Activated T-cell treated with anti-CD3 and anti-CD28 coated beads, Interleukin-2, amount 50 U/mL, for 4 hours (primary cell): ENCODE data around the gene ANKS6. TPM values are rescaled to one million over a fixed set of nuclear protein-coding genes. Genes with fewer than 3 reads are reported as not detected.

Source experiments
- ATAC-seq, 2 donors: fragments of 200-7000 bp; cut with Tn5 transposase; one replicate each; pipeline ENCODE4 v1.10.0; 2021
- DNase-seq: peaks from one replicate; pipeline ENCODE4 v3.0.0-alpha.2; 2020
- H3K27me3 Mint-ChIP-seq: one replicate; pipeline ENCODE4 v1.8.0; 2021; ENCODE audit warnings: low read depth, mixed read lengths
- H3K36me3 Mint-ChIP-seq: one replicate; pipeline ENCODE4 v1.8.0; 2022; ENCODE audit warnings: mixed read lengths; ENCODE audit not compliant: insufficient read depth
- H3K4me1 Mint-ChIP-seq: one replicate; pipeline ENCODE4 v1.8.0; 2021; ENCODE audit warnings: low read depth, mixed read lengths
- H3K4me3 Mint-ChIP-seq: one replicate; pipeline ENCODE4 v1.8.0; 2021; ENCODE audit warnings: mild to moderate bottlenecking, moderate library complexity, mixed read lengths
- H3K9me3 Mint-ChIP-seq: one replicate; pipeline ENCODE4 v1.8.0; 2021; ENCODE audit warnings: mixed read lengths
- total RNA-seq, 3 donors: library from RNA; stranded (reverse); gene quantifications; one replicate each; pipeline ENCODE4 v1.2.1, GENCODE V29; 2021

The ANKS6 gene
- total RNA-seq, 3 donors from 2014 or later: 15.3 to 18.5 (median 16.3) TPM

DNA sequence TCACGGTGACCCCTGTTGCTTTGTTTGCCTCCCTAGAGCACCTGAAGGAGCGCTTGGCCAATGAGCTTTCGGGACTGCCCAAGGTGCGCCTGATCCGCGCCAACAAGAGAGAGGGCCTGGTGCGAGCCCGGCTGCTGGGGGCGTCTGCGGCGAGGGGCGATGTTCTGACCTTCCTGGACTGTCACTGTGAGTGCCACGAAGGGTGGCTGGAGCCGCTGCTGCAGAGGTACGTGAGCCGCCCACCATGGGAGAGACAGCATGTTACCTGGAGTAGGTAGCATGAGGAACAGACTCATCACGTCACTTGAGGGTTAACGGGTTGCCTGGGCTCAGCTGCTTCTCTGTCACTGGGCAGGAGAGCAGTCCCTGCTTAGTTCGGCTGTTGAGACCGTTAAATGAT lies 30.4 kb upstream of the ANKS6 start:
- Mint-ChIP-seq H3K27me3 (no peaks in the 10 kb centered on the region), H3K9me3 (no peaks in the 10 kb centered on the region), H3K36me3 (peaks cover 9% of the 10 kb centered on the region), H3K4me1 (no peaks in the 10 kb centered on the region), H3K4me3 (no peak overlapping the region)
- no peak for ATAC-seq
- no peak for DNase-seq

DNA sequence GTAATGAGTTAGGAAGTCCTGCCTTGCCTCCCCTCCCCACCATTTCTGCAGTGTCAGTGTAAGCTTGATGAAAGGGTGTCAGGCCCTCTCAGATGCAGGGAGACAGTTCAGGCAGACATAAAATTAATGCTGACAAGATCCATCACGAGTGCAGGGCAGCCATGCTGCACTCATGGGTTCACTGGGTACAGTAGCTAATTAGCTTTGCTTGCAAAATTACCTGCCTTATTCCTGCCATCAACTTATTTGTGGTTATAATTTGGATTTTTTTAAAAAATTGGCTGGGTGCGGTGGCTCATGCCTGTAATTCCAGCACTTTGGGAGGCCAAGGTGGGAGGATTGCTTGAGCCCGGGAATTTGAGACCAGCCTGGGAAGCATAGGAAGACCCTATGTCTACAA lies 29.1 kb upstream of the ANKS6 start:
- Mint-ChIP-seq H3K4me1 (no peaks in the 10 kb centered on the region), H3K9me3 (no peaks in the 10 kb centered on the region), H3K27me3 (no peaks in the 10 kb centered on the region), H3K4me3 (no peak overlapping the region), H3K36me3 (peaks cover 5% of the 10 kb centered on the region)
- ATAC-seq: no peak
- no peak for DNase-seq

DNA sequence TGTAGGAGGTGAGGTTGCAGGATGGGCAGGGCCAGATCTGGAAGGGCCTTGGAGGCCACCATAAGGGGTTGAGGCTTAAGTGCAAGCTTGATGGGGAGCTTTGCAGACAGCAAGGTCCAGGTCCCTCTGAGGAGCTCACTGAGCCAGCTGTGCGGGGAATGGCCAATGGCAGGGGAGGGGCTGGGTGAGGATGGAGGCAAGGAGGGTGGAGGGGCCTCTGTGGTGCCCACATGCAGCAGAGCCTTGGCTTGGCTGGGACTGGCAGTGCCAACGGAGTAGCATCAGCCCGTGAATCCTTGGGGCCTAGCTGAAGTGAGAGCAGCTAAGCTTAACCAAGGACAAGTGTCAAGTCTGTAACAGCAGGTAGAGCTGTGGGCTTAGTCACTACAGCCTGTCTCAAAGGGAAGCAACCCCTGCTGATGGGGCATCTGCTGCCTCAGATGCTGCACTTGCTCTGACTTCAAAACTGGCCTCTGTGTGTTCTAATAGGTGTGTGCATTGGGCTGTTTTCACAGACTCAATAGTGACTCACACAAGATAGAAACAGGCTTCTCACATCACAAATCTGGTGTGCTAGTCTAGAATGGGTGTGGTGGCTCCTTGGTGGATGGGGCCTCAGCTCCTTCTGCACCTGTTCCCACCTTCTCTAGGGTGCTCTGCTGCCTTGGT lies 27.4 kb upstream of the ANKS6 start:
- Mint-ChIP-seq H3K9me3 (no peaks in the 10 kb centered on the region), H3K27me3 (no peaks in the 10 kb centered on the region), H3K4me1 (peaks cover 3% of the 10 kb centered on the region), H3K36me3 (no peaks in the 10 kb centered on the region), H3K4me3 (no peak overlapping the region)
- ATAC-seq (no peak), DNase-seq (no peak)

DNA sequence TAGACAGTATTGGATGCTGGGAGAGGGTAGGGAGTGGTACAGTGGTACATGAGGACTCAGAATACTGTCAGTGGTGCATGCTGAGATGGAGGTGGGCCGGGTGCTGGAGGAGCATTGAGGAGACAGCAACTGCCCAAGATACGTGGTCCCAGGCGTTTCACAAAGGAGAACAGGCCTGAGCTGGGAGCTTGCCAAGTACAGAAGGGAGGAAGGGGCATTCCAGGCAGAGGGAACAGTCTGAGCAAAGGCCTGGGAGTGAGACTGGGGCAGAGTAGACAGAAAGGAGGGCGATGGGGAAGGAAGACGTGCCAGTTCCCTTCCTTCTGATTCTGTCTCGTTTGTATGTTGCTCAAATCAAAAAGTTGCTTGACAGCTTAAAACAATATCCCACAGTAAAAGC lies 26.3 kb upstream of the ANKS6 start:
- ATAC-seq (no peak), DNase-seq (no peak)
- Mint-ChIP-seq H3K4me3 (no peak overlapping the region), H3K27me3 (no peaks in the 10 kb centered on the region), H3K4me1 (peaks cover 3% of the 10 kb centered on the region), H3K36me3 (no peaks in the 10 kb centered on the region), H3K9me3 (no peaks in the 10 kb centered on the region)

DNA sequence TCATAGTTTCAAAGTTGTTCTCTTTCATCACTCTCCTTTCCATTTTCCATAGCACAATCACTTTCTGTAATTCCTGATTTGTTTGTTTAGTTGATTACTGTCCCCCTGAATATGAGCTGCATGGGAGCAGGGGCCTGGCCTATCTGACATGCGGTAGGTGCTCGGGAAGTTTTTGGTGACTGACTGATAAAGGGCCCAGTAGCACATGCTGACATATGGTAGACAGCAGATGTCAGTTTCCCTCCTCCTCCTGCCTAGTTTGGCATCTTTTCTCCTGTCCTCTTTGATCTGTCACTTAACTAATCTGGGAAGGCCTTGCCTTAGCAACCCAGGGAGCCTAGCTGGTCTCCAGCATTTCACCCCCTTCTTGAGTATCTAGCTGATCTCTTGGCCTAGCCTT lies 25.5 kb upstream of the ANKS6 start:
- Mint-ChIP-seq H3K4me3 (no peak overlapping the region), H3K9me3 (no peaks in the 10 kb centered on the region), H3K4me1 (peaks cover 3% of the 10 kb centered on the region), H3K27me3 (no peaks in the 10 kb centered on the region), H3K36me3 (no peaks in the 10 kb centered on the region)
- no peak for ATAC-seq
- no peak for DNase-seq

DNA sequence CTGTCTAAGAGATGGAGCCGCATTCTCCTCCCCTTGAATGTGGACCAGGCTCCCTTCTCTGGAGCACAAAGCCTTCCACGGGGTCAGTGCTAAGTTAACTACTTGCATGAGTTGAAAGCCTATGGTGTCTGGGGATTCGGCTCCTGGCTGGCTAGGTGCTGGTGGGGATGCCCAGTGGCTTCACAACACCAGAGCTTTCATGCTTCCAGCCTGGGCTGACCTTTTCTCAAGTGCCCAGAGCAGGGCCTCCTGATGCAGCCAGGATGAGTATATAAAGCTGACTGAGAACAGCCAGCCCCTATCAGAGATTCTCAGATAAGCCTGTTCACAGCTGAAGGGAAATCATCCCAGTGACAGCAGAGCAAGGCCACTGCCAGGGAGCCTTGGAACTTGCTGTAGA lies 22.9 kb upstream of the ANKS6 start:
- Mint-ChIP-seq H3K36me3 (no peaks in the 10 kb centered on the region), H3K9me3 (no peaks in the 10 kb centered on the region), H3K27me3 (no peaks in the 10 kb centered on the region), H3K4me1 (peaks cover 3% of the 10 kb centered on the region), H3K4me3 (no peak overlapping the region)
- DNase-seq (no peak), ATAC-seq (no peak)

DNA sequence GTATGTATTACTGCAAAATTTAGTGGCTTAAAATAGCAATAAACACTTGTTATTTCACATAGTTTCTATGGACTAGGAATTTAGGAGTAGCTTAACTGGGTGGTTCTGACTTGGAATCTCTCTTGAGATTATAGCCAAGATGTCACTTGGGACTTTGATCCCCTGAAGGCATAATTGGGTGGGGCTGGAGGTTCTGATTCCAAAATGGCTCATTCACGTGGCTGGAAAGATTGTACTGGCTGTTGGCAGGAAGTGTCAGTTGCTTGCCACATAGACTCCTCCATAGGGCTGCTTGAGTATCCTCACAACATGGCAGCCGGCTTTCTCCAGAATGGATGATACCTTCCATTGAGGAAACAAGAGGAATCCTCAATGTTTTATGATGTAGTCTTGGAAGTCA lies 22.4 kb upstream of the ANKS6 start:
- Mint-ChIP-seq H3K4me3 (no peak overlapping the region), H3K9me3 (no peaks in the 10 kb centered on the region), H3K27me3 (no peaks in the 10 kb centered on the region), H3K36me3 (no peaks in the 10 kb centered on the region), H3K4me1 (peaks cover 3% of the 10 kb centered on the region)
- no peak for DNase-seq
- ATAC-seq: no peak

DNA sequence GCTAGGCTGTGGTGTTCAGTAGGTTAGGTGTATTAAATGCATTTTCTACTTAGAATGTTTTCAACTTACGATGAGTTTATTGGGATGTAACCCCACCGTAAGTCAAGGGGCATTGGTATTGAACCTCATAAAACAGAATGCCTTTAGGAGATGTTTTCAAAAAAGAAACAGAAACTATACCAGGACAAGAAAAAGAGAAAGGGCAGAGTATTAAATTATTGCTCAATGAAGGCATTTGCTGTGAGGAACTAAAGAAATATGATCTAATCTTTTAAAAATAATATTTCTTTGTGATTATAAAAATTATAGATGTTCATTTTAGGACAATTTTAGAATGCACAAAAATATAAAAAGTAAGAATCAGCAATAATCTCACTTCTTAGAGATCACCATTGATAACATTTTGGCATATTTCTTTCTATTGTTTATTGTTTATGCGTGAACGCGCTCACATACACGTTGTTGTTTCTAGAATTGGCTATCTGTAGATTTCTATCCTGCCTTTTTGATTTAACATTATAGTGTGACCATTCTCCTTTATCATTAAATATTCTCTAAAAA lies 19.1 kb upstream of the ANKS6 start:
- H3K36me3 Mint-ChIP-seq: peaks cover 3% of the 10 kb centered on the region
- H3K27me3 Mint-ChIP-seq: no peaks in the 10 kb centered on the region
- H3K4me3 Mint-ChIP-seq: no peak overlapping the region
- no peaks in the 10 kb centered on the region for H3K9me3 Mint-ChIP-seq
- DNase-seq (no peak), ATAC-seq (no peak)
- H3K4me1 Mint-ChIP-seq: peaks cover 10% of the 10 kb centered on the region

DNA sequence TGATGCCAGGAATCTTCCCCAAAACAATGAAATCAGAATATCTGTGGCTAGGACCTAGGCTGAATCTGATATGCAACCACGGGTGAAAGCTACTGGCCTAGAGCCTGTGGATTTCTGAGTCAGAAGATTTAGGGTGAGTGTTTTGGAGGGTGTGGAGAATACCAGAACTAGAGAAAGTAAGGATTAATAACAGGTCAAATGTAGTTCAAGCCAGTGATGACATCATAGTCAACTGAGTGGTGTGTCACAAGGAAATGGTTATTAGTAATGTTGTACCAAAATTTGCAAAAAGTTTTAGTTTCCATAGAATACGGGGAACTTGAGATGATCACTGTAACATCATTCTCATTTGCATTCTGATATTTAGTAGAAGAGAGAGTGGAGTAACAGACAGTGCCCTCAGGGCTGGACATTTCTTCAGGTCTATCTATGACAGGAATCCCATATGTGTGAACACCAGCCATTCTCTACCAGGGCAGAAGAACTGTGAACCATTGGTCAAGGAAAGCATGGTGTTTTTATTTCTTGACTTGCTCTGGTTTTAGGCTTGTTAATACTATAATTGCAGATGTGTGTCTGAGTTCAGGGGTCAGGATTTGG lies 14.8 kb upstream of the ANKS6 start:
- DNase-seq: no peak
- Mint-ChIP-seq H3K4me3 (no peak overlapping the region), H3K4me1 (peaks cover 33% of the 10 kb centered on the region), H3K36me3 (peaks cover 3% of the 10 kb centered on the region), H3K27me3 (no peaks in the 10 kb centered on the region), H3K9me3 (no peaks in the 10 kb centered on the region)
- ATAC-seq: peak; percentile 33 to 44

DNA sequence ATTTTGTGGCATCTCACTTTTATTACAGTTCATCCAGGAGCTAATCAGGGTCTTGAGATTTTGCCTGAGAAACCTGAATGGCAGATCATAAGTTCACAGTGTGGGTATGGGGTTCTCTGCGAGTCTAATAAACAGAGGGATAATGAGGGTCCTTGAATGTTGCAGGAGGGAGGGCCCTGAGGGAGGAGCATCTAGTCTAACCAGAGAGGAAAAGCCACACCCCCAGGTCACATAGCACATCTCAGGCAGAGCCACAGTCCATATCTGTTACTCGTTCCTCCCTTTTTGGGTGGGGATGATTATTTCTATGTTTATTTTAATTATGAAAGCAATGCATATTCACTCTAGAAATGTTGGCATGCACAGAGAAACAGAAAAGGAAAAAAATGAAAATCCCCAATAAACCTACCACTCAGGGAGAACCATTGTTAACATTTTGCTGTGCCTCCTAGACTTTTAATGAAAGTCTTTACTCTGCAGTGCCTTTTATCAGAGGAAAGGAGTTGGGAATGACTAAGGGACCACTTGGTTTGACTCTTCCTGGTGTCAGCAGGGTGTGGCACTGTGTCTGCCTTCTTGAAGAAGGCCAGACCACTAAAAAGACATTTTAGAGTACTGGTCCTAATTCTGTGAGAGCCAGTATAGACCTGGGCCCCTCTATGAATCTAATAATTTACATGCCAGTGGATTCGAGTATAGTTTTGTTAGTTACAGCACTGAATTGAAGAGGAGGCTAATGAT lies 13.9 kb upstream of the ANKS6 start:
- Mint-ChIP-seq H3K4me1 (peaks cover 33% of the 10 kb centered on the region), H3K27me3 (no peaks in the 10 kb centered on the region), H3K9me3 (no peaks in the 10 kb centered on the region), H3K4me3 (no peak overlapping the region), H3K36me3 (peaks cover 3% of the 10 kb centered on the region)
- ATAC-seq: no peak
- DNase-seq: no peak

DNA sequence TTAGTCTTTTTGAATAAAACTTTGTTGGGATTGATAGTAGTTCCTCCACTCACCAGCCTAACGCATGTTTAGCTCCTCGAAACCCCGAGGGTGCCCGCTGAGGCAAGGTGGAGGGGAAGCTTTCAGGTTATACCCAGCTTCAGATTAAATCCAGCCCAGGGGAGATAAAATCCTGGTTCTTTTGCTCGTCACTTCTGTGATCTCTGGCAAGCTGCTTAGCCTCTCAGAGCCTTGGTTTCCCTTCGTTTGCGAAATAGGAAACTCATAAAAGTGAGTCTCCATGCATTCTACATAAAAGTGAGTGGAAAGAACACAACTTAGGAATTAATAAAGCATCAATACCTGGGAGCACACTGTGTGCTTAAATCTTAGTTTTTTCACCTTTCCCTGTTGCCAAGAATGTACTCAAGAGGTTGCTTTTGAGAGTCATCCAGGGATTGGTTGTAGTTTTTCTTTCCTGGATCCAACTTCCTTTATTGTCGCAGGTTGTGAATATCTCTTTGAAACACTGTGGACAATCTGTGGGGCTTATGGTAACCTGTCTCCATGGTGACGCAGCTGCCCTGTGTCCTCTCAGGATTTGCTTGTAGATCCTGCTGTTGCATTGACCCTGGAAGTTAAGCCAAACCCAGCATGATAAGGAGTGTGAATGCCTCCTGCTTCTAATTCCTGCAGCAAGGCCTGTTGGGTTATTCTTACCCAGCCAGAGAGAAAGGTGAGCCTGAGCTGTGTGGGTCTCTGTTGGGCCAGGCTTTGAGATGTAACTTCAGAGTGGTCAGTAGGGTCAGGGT lies 13.2 kb upstream of the ANKS6 start:
- ATAC-seq (no peak), DNase-seq (no peak)
- Mint-ChIP-seq H3K4me1 (peaks cover 33% of the 10 kb centered on the region), H3K27me3 (no peaks in the 10 kb centered on the region), H3K36me3 (peaks cover 3% of the 10 kb centered on the region), H3K4me3 (peak overlapping the region; percentile 84), H3K9me3 (no peaks in the 10 kb centered on the region)

DNA sequence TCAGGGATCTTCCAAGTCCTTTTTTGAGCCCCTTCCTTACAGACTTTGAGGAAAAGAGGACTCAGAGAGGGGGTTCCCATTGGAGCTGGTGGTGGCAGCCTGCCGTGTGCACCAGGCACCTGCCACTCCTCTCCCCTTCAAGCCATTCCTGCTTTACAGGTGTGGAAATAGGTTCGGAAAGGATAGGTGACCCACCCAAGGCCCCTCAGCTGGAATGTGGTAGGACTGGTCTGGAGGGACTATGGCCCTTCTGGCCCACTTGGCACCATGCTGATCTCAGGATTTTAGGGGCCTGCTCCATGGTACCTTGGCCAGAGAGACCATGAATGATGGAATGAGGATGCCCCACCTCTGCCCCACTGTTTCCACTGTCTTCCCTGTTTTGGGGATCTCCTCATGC lies 12.5 kb upstream of the ANKS6 start:
- ATAC-seq: no peak
- peaks cover 3% of the 10 kb centered on the region for H3K36me3 Mint-ChIP-seq
- no peaks in the 10 kb centered on the region for H3K27me3 Mint-ChIP-seq
- DNase-seq: no peak
- H3K9me3 Mint-ChIP-seq: no peaks in the 10 kb centered on the region
- peak overlapping the region; percentile 84 for H3K4me3 Mint-ChIP-seq
- H3K4me1 Mint-ChIP-seq: peaks cover 33% of the 10 kb centered on the region

DNA sequence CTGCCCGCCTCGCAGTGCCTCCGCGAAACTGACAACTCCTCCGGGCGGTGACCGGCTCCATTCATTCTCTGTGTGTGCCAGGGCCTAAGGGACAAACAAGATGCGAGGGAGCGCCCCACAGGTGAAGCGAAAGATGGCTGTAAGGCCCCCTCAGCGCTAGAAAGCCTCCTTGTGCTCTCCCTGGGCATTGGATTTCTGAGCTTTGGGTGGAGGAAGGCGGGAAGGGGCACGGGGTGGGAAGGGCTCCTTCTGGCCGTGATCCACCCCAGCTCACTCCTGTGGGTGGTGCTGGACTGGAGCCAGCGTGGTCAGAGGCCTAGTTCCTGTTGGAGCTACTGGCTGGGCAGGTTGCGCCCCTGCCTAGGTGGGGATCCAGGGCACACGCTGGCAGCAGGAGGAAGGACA lies 12.1 kb upstream of the ANKS6 start:
- no peaks in the 10 kb centered on the region for H3K9me3 Mint-ChIP-seq
- ATAC-seq: peak; percentile 3 to 4
- H3K4me3 Mint-ChIP-seq: peak overlapping the region; percentile 84
- peaks cover under 1% of the 10 kb centered on the region for H3K27me3 Mint-ChIP-seq
- peaks cover 3% of the 10 kb centered on the region for H3K36me3 Mint-ChIP-seq
- DNase-seq: no peak
- peaks cover 33% of the 10 kb centered on the region for H3K4me1 Mint-ChIP-seq

DNA sequence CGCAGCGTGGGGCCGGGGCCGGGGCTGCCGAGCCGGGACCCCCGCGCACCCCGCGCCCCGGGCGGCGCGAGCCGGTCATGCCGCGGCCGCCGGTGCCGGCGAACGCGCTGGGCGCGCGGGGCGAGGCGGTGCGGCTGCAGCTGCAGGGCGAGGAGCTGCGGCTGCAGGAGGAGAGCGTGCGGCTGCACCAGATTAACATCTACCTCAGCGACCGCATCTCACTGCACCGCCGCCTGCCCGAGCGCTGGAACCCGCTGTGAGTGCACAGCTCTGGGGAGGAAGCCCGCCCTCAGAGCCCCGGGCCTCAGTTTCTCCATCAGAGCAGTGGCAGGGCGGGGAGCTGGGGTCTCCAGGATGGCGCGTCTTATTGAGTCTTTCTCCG lies 11.4 kb upstream of the ANKS6 start:
- no peak for DNase-seq
- Mint-ChIP-seq H3K4me1 (peaks cover 33% of the 10 kb centered on the region), H3K36me3 (peaks cover 3% of the 10 kb centered on the region), H3K27me3 (peaks cover 2% of the 10 kb centered on the region), H3K4me3 (peak overlapping the region; percentile 84), H3K9me3 (no peaks in the 10 kb centered on the region)
- peak; percentile 58 to 67 for ATAC-seq
